GM21423 (cell line): ENCODE results near the gene CREBL2.
"Not testable (repeated sequence)": the region's sequence is repeated elsewhere in the genome, so short reads cannot be mapped to it uniquely, and the experiment has no call there.

Source experiments
- ATAC-seq: cut with Tn5 transposase; IDR thresholded peaks from one replicate; pipeline ENCODE4 v1.9.1; 2021; ENCODE audit warnings: mild to moderate bottlenecking, moderate library complexity; ENCODE audit not compliant: unreplicated experiment

The CREBL2 gene

GRCh38 chr12:12596598-12596997 lies 15.1 kb upstream of the CREBL2 start:
- ATAC-seq = not testable (repeated sequence)

GRCh38 chr12:12598864-12599263 lies 12.8 kb upstream of the CREBL2 start:
- no peak for ATAC-seq

- no peak for ATAC-seq
Observed at GRCh38 chr12:12599750-12600643, 11.7 kb upstream of the CREBL2 start.

GRCh38 chr12:12600659-12601058 lies 11.0 kb upstream of the CREBL2 start:
- no peak for ATAC-seq

- no peak for ATAC-seq
Observed at GRCh38 chr12:12604740-12605139, 6.9 kb upstream of the CREBL2 start.

DNA sequence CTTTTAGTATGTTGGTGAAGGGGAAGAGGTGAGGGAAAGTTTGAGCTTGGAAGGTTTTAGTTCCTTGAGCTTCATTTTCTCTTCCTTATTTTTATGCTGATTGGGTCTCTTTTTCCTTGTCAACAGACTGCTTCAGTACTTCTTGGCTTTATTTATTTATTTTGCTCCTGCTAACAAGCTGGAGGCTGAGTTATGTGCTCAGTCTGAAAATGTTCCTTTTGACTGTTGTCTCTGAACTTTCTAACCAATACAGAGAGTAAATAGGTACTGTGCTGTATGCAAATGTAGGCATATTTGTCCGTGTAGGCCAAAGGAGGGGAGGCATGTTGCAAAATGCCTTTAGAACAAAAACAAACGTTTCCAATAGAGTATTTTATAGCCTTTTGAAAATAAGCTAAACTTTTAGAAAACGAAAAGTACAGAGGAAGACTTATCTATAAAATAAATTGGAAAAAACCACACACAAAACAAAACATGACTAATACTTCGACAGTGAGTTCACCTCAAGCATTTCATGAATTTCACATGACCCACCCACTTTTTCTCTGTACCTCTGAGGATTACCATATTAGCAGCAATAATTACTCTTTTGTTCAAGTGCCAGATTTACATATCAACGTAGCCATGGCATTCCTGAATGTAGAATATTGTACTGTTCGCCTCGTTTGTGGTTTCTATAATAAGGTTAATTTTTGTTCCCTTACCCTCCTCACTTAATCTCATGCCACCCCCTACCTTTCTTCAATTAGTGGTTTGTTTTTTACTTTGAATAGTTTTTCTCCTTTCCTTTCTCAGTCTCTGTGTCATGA lies 4.7 kb upstream of the CREBL2 start:
- ATAC-seq = no peak

DNA sequence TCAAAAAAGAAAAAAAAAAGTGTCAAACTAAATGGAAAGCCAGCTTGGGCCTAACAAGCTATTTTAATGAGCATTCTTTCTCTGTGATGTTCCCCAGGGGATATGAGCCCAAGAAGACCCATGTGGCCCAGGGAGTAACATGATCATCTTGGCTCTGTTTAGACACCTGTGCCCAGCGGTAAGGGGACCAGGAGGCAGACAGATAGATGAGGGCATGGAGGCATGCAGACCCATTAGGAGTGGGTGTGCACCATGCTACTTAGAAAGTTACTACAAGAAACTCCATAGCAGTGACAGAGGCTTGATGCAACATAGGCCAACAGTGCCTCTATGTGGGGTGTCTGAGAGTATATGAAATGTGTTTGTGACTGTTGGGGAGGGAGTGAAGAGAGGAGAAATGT lies 3.1 kb upstream of the CREBL2 start:
- ATAC-seq = no peak

- no peak for ATAC-seq
Observed at GRCh38 chr12:12609692-12610091, 2.0 kb upstream of the CREBL2 start.

DNA sequence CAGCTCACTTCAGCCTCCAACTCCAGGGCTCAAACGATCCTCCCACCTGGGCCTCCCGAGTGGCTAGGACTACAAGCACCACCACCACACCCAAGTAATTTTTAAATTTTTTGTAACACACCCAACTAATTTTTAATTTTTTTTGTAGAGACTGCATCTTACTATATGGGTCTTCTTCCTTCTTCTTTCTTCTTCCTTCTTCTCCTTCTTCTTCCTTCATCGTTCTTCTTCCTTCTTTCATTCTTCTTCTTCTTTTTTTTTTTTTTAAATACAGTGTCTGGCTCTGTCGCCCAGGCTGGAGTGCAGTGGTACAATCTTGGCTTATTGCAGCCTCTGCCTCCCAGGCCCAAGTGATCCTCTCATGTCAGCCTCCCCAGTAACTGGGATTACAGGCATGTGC lies 965 bp upstream of the CREBL2 start:
- no peak for ATAC-seq

GRCh38 chr12:12612358-12612757 lies 682 bp downstream of the CREBL2 start:
- ATAC-seq = no peak

GRCh38 chr12:12613344-12613743 lies 1.7 kb downstream of the CREBL2 start:
- ATAC-seq = no peak

DNA sequence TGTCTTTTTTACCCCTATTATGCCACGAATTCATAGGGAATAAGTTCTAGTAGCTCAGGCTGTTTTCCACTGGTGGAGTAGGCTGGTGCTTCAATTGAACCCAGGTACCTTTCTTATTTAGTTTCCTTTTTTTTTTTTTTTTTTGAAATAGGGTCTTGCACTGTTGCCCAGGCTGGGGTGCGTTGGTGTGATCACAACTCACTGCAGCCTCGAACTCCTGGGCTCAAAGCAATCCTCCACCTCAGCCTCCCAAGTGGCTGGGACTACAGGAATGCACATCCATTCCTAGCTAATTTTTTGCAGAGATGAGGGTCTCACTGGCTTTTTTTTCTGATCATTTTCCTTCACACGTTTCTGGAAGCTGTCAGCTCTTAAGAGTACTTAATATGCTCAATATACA lies 2.7 kb downstream of the CREBL2 start:
- no peak for ATAC-seq

DNA sequence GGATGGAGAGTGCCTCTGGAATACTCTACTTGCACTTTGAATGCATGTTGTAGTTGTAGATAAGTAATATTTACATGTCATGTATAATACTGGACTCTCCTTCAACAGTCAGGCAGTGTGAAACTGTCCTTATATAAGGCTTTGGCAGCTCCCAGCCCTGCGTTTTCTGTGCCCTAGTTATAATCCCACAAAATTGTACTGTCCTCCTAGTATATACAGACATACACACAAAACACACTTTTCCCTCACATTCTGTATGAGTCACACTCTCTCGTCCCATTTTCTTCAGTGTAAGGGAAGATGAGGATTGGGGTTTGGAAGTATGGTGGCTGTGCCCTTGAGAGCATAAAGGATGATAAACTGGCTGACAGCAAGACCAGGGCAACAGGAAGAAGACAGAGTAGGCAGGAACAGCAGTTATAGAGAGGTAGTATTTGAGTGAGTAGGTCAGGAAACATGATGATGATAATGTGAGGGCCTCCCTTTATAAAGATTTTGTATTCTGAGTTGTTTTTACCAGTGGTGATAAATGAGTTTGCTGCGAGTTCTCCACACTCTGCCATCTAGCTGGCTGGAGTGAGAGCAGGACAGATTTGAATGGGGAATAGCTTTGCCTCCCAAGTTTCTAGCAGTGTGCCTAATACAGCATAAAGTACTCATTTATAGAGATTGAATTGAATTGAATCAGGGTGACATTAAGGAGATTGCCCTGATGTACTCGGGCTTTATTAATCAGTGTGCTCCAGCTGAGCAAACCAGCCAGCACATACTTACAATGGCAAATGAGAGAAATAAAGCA lies 5.0 kb downstream of the CREBL2 start:
- no peak for ATAC-seq

GRCh38 chr12:12618064-12618463 lies 6.4 kb downstream of the CREBL2 start:
- not testable (repeated sequence) for ATAC-seq

DNA sequence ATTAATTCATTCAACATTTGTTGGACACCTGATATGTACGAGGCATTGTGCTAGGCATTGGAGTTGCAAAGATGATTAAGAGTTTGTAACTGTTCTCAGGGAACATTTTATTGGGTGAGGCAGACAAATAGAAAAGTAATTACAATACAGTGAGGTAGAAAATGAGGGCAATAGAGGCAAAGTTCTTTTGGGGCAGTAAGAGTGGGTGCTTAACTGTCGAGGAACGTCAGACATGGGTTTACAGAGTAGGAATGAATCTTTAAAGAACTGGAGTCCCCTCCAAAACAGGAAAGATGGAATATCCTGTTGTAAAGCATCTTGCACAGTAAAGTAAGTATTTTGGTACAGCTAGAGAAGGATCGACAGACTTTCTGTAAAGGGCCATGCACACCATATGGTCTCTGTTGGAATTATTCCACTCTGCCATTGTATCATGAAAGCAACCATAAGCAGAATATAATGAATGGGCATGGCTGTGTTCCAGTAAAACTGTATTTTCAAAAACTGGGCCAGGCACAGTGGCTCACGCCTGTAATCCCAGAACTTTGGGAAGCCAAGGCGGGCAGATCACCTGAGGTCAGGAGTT lies 9.1 kb downstream of the CREBL2 start:
- no peak for ATAC-seq

DNA sequence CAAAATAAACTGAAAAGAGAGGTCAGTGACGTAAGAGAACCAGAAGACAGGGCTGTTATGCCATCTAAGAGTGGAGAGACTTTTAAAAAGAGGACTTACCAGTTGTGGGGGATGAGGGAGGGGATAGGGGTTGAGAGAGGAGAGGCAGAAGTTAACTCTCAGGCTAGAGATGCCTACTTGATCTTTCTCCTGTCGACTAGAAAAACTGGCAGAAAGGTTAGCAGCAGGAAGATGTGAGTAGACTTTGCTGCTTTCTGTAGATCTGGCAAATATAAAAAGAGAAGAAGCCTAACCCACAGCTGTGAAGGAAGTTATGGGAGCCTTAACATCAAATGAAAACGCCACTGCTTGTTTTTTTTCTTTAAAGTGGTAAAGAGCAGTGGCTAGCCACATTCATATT lies 10.7 kb downstream of the CREBL2 start:
- ATAC-seq = no peak

GRCh38 chr12:12624498-12624992 lies 12.9 kb downstream of the CREBL2 start:
- ATAC-seq = no peak

DNA sequence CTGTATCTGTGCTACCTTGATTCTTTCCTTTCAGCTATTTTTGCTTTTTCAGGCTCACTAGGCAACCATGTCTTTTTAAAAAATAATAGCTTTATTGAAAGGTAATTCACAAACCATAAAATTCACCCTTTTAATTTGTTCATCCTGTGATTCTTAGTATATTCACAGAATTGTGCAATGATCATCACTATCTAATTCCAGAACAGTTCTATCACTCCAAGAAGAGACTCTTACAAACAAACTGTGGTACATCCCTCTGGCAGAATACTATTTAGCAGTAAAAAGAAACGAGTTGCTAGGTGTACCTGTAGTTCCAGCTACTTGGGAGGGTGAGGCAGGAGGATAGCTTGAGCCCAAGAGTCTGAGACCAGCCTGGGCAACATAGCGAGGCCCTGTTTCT lies 14.8 kb downstream of the CREBL2 start:
- no peak for ATAC-seq

- no peak for ATAC-seq
Observed at GRCh38 chr12:12627308-12627827, 15.7 kb downstream of the CREBL2 start.

DNA sequence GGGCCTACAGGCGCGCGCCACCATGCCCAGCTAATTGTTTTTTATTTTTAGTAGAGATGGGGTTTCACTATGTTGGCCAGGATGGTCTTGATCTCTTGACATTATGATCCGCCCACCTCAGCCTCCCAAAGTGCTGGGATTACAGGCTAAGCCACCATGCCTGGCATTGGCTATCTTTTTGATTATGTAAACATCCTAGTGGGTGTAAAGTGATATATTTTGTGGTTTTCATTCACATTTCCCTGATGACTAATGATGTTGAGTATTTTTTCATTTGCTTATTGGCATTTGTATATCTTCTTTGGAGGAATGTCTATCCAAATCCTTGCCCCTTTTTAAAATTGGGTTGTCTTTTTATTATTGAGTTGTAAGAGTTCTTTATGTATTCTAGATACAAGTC lies 16.3 kb downstream of the CREBL2 start:
- no peak for ATAC-seq
